Activated CD8-positive, alpha-beta memory T cell treated with anti-CD3 and anti-CD28 coated beads for 24 hours (primary cell): ENCODE results near the gene SPN.
"Not testable (repeated sequence)": the region's sequence is repeated elsewhere in the genome, so short reads cannot be mapped to it uniquely, and the experiment has no call there.

ENCODE experiments used
- DNase-seq: peaks from one replicate; pipeline ENCODE4 v3.0.0-alpha.2; 2020

Gene SPN

GRCh38 chr16:29646947-29647346 is 16.1 kb upstream of the SPN start:
- DNase-seq: no peak

GRCh38 chr16:29649588-29650494 is 13.2 kb upstream of the SPN start:
- no peak for DNase-seq

DNA sequence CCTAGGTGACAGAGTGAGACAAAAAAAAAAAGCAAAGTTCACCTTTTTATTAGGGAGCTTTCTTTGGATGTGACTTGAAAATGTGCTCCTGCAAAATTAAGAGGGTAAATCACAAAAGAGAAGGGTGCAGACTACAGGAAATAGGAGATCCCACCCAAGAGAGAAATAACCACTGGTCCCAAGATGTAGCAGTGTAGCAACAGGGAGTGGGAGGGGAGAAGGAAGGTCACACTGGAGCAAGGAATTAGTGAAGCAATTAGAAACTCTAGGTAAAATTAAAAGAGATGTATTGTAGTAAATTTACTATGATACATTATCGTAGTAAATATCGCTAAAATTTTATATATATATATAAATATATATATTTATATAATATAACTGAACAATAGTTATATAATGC is 12.3 kb upstream of the SPN start:
- DNase-seq: no peak

GRCh38 chr16:29651774-29652349 is 11.2 kb upstream of the SPN start:
- DNase-seq: no peak

DNA sequence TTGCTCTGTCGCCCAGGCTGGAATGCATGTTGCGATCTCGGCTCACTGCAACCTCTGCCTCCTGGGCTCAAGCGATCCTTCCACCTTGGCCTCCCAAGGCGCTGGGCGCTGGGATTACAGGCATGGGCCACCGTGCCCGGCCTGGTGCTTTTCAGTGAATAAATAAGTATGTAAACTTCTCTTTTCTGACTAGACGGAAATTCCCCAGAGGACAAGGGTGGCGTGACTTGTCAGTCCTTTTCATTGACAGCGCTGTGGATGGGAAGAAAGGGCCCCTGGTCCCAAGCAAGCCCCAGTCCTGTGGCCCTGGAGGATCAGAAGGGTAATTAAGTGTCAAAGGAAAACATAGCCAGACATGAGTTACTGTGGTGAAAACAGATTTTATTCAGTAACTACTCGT is 9.6 kb upstream of the SPN start:
- no peak for DNase-seq

- not testable (repeated sequence) for DNase-seq
Measured at GRCh38 chr16:29653890-29654289, 9.2 kb upstream of the SPN start.

- no peak for DNase-seq
Measured at GRCh38 chr16:29656688-29657523, 6.1 kb upstream of the SPN start.

DNA sequence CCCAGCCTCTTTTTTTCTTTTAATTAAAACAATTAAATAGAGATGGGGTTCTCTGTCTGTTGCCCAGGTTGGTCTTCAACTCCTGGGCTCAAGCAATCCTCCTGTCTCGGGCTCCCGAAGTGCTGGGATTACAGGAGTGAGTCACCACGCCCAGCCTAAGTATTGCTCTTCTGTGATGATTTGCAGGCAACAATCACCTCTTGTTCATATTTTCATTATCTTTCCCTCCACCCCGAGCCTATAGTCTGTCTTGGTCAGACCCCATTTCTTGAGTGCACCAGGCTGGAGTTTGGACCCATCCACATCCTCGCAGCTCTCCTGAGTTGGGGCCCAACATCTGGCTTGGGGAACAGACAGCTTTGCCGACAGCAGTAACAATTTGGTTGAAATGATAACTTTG is 4.3 kb upstream of the SPN start:
- DNase-seq: no peak

DNA sequence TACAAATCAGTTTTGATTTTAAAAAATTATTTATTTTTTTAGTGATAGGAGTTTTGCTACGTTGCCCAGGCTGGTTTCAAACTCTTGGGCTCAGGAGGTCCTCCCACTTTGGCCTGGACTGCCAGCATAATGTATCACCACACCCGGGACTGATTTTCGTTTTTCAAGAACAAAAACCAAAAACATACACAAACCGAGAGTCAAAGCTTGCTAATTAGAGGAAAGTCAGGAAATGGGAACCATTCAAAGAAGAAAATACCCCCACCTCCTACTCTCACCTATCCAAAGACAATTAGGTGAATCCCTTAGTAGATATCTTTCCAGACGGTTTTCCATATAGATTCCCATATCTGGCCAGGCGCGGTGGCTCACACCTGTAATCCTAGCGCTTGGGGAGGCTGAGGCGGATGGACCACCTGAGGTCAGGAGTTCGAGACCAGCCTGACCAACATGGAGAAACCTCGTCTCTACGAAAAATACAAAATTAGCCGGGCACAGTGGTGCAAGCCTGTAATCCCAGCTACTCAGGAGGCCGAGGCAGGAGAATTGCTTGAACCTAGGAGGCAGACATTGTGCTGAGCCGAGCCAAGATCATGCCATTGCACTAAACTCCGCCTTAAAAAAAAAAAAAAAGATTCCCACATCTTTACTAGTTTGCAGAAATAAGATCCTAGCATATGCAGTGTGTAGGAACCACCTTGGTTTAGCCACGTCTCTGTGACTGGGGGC is 883 bp upstream of the SPN start:
- no peak for DNase-seq

DNA sequence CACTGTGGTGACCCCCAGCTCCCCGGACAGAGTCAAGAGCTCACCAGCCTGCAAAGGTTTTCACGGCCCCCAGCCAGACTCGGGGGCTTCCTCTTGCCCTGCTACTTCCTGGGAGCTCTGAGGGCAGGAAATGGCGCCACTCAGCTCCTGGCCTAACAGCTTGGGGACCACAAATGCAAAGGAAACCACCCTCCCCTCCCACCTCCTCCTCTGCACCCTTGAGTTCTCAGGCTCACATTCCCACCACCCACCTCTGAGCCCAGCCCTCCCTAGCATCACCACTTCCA is 375 bp upstream of the SPN start:
- no peak for DNase-seq

DNA sequence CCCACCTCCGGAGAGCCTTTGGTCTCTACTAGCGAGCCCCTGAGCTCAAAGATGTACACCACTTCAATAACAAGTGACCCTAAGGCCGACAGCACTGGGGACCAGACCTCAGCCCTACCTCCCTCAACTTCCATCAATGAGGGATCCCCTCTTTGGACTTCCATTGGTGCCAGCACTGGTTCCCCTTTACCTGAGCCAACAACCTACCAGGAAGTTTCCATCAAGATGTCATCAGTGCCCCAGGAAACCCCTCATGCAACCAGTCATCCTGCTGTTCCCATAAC is 702 bp downstream of the SPN start:
- DNase-seq: no peak

DNA sequence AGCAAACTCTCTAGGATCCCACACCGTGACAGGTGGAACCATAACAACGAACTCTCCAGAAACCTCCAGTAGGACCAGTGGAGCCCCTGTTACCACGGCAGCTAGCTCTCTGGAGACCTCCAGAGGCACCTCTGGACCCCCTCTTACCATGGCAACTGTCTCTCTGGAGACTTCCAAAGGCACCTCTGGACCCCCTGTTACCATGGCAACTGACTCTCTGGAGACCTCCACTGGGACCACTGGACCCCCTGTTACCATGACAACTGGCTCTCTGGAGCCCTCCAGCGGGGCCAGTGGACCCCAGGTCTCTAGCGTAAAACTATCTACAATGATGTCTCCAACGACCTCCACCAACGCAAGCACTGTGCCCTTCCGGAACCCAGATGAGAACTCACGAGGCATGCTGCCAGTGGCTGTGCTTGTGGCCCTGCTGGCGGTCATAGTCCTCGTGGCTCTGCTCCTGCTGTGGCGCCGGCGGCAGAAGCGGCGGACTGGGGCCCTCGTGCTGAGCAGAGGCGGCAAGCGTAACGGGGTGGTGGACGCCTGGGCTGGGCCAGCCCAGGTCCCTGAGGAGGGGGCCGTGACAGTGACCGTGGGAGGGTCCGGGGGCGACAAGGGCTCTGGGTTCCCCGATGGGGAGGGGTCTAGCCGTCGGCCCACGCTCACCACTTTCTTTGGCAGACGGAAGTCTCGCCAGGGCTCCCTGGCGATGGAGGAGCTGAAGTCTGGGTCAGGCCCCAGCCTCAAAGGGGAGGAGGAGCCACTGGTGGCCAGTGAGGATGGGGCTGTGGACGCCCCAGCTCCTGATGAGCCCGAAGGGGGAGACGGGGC is 1.3 kb downstream of the SPN start:
- DNase-seq: no peak

GRCh38 chr16:29665294-29666077 is 2.4 kb downstream of the SPN start:
- peak; percentile 71 for DNase-seq

- DNase-seq: not testable (repeated sequence)
Measured at GRCh38 chr16:29667322-29667610, 4.2 kb downstream of the SPN start.

GRCh38 chr16:29667755-29668154 is 4.7 kb downstream of the SPN start:
- DNase-seq: no peak

GRCh38 chr16:29668267-29668666 is 5.2 kb downstream of the SPN start:
- DNase-seq: no peak

DNA sequence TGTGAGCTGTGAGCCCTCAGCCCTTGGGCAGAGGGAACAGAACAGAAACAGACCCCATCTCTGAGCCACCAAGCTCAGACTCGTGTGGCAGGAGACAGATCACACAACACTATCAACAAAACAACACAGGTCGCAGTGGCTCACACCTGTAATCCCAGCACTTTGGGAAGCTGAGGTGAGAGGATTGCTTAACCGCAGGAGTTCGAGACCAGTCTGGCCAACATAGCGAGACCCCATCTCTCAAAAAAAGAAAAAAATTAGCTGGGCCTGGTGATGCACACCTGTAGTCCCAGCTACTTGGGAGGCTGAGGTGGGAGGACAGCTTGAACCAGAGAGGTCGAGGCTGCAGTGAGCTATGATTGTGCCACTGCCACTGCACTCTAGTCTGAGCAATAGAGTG is 10.5 kb downstream of the SPN start:
- no peak for DNase-seq

GRCh38 chr16:29674188-29674587 is 11.1 kb downstream of the SPN start:
- DNase-seq: no peak

- DNase-seq: no peak
Measured at GRCh38 chr16:29675811-29676643, 13.0 kb downstream of the SPN start.

DNA sequence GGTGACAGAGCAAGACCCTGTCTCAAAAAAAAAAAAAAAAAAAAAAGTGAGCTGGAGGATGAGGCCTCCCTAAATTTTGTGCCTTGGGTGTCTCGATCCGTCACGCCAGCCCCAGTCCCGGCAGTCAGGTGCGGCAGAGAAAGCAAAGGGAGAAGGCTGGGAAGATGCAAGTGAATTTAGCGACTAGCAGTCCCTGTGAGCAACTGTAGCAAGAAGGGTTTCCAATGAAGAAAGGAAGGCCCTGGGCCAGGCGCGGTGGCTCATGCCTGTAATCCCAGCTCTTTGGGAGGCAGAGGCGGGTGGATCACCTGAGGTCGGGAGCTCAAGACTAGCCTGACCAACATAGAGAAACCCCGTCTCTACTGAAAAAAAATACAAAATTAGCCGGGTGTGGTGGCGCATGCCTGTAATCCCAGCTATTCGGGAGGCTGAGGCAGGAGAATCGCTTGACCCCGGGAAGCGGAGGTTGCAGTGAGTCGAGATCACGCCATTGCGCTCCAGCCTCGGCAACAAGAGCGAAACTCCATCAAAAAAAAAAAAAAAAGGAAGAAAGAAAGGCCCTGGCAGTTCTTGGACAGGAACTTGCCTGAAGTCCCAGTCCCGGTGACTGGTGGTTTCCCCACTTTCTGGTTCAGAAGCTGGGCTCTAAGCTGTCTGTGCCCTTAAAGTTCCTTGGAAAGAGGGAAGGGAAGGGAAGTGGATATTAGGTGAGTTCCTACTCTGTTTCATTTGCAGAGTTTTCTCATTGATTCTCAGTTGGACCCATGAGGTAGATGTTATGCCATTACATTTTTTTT is 14.1 kb downstream of the SPN start:
- no peak for DNase-seq
